ENCODE measurements around the gene NACC2.

NACC2 gene

GRCh38 chr9:135997090-135998015 lies 97.7 kb downstream of the NACC2 start:
- H3K4me3 ChIP-seq = no peak overlapping the region
- no peak for DNase-seq
- no peaks in the 10 kb centered on the region for H3K9me3 ChIP-seq
- H3K27ac ChIP-seq = no peak overlapping the region
- no peaks in the 10 kb centered on the region for H3K27me3 ChIP-seq
- no peaks in the 10 kb centered on the region for H3K36me3 ChIP-seq
- intact Hi-C loops (cut with DNase I; ENCODE audit: low total_unique reads) = no loop called here
- peaks cover 0 to 11% (median 10%) of the 10 kb centered on the region in 4 donors for H3K4me1 ChIP-seq
- TF ChIP-seq, protein P1, sequence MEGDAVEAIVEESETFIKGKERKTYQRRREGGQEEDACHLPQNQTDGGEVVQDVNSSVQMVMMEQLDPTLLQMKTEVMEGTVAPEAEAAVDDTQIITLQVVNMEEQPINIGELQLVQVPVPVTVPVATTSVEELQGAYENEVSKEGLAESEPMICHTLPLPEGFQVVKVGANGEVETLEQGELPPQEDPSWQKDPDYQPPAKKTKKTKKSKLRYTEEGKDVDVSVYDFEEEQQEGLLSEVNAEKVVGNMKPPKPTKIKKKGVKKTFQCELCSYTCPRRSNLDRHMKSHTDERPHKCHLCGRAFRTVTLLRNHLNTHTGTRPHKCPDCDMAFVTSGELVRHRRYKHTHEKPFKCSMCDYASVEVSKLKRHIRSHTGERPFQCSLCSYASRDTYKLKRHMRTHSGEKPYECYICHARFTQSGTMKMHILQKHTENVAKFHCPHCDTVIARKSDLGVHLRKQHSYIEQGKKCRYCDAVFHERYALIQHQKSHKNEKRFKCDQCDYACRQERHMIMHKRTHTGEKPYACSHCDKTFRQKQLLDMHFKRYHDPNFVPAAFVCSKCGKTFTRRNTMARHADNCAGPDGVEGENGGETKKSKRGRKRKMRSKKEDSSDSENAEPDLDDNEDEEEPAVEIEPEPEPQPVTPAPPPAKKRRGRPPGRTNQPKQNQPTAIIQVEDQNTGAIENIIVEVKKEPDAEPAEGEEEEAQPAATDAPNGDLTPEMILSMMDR (IDR thresholded peaks at IDR 0.05) = no peak

DNA sequence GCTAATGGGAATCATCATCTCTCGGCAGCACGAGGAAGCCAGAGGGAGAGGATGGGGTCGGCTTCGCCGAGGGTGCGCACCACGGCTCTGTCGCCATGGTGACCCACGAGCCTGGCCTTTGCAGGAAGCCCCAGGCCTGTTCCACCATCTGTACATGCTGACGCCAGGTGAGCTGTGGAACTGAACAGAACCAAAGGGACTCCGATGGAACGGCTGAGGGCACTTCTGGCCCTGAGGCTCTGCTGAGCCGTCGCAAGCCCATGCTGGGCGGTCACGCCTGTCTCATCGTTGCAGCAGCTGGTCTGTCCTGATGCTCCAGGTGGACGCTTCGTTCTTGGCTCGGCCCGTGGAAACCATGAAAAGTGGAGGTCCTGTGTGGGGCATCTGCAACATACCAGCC lies 99.3 kb downstream of the NACC2 start:
- no peak overlapping the region for H3K27ac ChIP-seq
- no peaks in the 10 kb centered on the region for H3K36me3 ChIP-seq
- intact Hi-C loops (cut with DNase I; ENCODE audit: low total_unique reads) = no loop called here
- no peak for DNase-seq
- H3K9me3 ChIP-seq = no peaks in the 10 kb centered on the region
- no peaks in the 10 kb centered on the region for H3K27me3 ChIP-seq
- H3K4me1 ChIP-seq = peaks cover 0 to 13% (median 11%) of the 10 kb centered on the region in 4 donors
- no peak overlapping the region for H3K4me3 ChIP-seq
- TF ChIP-seq, protein P1 (IDR thresholded peaks at IDR 0.05) = no peak

DNA sequence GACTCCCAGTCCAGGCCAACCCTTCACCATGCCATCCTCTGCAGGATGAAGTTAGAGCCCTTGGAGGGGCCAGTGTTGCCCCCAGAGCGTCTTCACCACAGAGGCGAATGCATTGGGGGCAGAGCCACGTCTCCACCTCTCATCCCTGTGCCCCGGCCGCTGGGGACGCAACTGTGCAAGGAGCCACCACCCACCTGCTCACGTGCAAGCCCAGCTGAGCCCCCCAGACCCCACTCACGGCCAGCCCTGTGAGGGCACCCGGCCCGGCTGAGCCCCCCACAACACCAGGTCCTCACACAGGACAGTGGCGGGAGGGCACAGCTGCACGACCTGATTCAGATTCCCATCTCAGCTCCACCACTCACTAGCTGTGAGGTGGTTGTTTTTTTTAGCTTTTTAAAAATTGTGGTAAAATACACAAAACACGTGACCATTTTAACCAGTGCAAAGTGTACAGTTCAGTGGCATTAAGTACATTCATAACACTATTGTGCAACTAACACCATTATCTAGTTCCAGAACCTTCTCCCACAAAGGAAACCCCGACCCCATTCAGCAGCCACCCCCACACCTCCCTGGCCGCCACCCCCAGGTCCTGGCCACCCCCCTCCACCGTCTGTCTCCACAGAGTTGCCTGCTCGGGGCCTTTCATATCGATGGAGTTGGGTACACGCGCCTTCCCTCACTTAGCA lies 100.4 kb downstream of the NACC2 start:
- TF ChIP-seq, protein P1 (IDR thresholded peaks at IDR 0.05) = no peak
- Histone ChIP-seq H3K9me3 (no peaks in the 10 kb centered on the region), H3K27me3 (peaks cover 0 to 7% of the 10 kb centered on the region in 2 donors), H3K27ac (no peak overlapping the region), H3K4me3 (no peak overlapping the region), H3K36me3 (no peaks in the 10 kb centered on the region), H3K4me1 (peaks cover 0 to 23% (median 21%) of the 10 kb centered on the region in 4 donors)
- intact Hi-C loops (cut with DNase I; ENCODE audit: low total_unique reads) = no loop called here
- no peak for DNase-seq

DNA sequence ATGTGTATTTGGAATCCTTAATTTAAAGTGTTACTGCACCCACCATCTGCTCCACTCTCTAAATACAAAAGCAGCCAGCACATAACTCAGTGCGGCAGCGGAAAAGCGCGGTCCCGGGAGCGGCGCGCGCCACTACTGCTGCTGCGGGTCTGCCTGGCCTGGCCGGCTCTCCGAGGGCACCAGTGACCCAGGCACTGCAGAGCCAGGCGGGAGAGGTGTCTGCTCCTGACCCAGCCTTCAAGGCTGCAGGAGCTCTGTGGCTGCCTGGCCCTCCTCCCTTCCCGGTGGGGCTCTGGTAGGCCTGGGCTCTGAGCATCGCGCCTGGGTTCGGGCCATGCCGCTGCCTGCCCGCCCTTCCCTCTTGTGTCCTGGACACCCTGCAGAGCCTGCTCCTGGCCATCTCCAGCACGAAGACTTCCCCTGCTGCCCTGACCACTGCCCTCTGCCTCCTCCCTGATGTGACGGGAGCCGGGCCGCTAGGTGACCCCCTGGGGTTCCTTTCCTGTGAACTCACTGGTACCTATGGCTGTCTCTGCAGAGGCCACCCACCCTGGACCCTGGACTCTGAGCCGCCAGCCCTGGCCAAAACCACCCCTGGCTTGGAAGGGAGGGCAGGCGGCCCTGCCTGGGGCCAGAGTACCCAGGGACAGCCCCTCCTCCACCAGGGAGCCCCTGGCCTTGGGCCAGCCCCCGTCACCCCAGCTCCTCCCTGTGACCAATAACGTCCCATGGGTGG lies 101.2 kb downstream of the NACC2 start:
- Histone ChIP-seq H3K9me3 (no peaks in the 10 kb centered on the region), H3K4me3 (no peak overlapping the region), H3K27me3 (peaks cover 0 to 11% of the 10 kb centered on the region in 2 donors), H3K27ac (no peak overlapping the region), H3K4me1 (peaks cover 0 to 28% (median 22%) of the 10 kb centered on the region in 4 donors), H3K36me3 (no peaks in the 10 kb centered on the region)
- intact Hi-C loops (cut with DNase I; ENCODE audit: low total_unique reads) = no loop called here
- TF ChIP-seq, protein P1 (IDR thresholded peaks at IDR 0.05) = no peak
- no peak for DNase-seq

DNA sequence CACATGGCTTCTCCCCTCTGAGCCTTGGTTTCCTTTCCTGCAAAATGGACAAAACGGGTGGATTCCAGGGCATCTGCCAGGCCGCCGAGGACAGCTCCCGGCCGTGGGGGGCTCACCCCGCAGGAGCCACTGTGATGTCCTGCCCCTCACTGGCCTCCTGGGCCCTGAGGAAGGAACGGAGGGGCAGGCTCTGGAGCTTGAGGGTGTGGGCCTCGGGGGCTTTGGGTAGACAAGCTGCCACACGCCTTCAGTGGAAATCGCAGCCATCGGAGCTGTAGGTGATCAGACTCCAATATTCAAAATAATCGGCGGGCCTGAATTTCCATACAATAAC lies 101.7 kb downstream of the NACC2 start:
- Histone ChIP-seq H3K27me3 (peaks cover 0 to 17% of the 10 kb centered on the region in 2 donors), H3K4me1 (peaks cover 0 to 28% (median 22%) of the 10 kb centered on the region in 4 donors), H3K9me3 (no peaks in the 10 kb centered on the region), H3K4me3 (peak overlapping the region in 1 of 2 donors; percentile 34), H3K36me3 (no peaks in the 10 kb centered on the region), H3K27ac (peak overlapping the region; percentile 4 to 39)
- intact Hi-C loops (cut with DNase I; ENCODE audit: low total_unique reads) = no loop called here
- TF ChIP-seq, protein P1 (IDR thresholded peaks at IDR 0.05) = no peak
- no peak for DNase-seq

Measured in tibial artery (tissue), 4 donors.